Heart right ventricle (tissue), 16 donors: ENCODE measurements around the gene HDC. TPM values are rescaled to one million over a fixed set of nuclear protein-coding genes. Genes with fewer than 3 reads are reported as not detected.

Source experiments
- ATAC-seq, 8 donors: fragments of 200-7000 bp; cut with Tn5 transposase; one replicate each; pipeline ENCODE4 v1.9.1; 2020; ENCODE audit warnings: mild to moderate bottlenecking in 8 of 8, moderate library complexity in 8 of 8, moderate number of reproducible peaks in 1 of 8
- DNase-seq, 2 donors: peaks; one replicate each; pipeline ENCODE4 v3.0.0-alpha.2; 2020
- H3K27ac ChIP-seq, 10 donors: fragments of 200-600 bp; sonication (generic) in 2 of 10; one replicate each; pipeline versions ENCODE4 v1.5.0 to v1.8.0; 2020 to 2022; ENCODE audit warnings: mild to moderate bottlenecking in 3 of 10
- H3K27me3 ChIP-seq, 7 donors: fragments of 200-600 bp; one replicate each; pipeline ENCODE4 v1.8.0; 2021 to 2022; ENCODE audit warnings: mild to moderate bottlenecking in 2 of 7
- H3K36me3 ChIP-seq, 9 donors: fragments of 200-600 bp; sonication (generic) in 1 of 9; one replicate each; pipeline versions ENCODE4 v1.5.0 to v1.8.0; 2020 to 2022; ENCODE audit warnings: mild to moderate bottlenecking in 2 of 9
- H3K4me1 ChIP-seq, 9 donors: fragments of 200-600 bp; sonication (generic) in 1 of 9; one replicate each; pipeline versions ENCODE4 v1.5.0 to v1.8.0; 2020 to 2022; ENCODE audit warnings: mild to moderate bottlenecking in 4 of 9
- H3K4me3 ChIP-seq, 10 donors: fragments of 200-600 bp; sonication (generic) in 2 of 10; one replicate each; pipeline versions ENCODE4 v1.5.0 to v1.8.0; 2020 to 2022; ENCODE audit warnings: mild to moderate bottlenecking in 7 of 10, moderate library complexity in 2 of 10
- H3K9me3 ChIP-seq, 11 donors: fragments of 200-600 bp in 10 of 11; sonication (generic) in 2 of 11; one replicate each; pipeline versions ENCODE4 v1.5.0 to v1.8.0; 2013 to 2022; ENCODE audit warnings: mild to moderate bottlenecking in 2 of 11, control low read depth in 1 of 11, moderate library complexity in 1 of 11
- CTCF ChIP-seq, 9 donors: fragments of 200-600 bp; sonication (generic) in 2 of 9; IDR thresholded peaks; one replicate each; pipeline versions ENCODE4 v1.5.0 to v1.8.0; 2021 to 2022; ENCODE audit warnings: antibody characterized with exemption in 9 of 9, mild to moderate bottlenecking in 5 of 9, moderate library complexity in 1 of 9
- WGBS, 2 donors: extraction: QIAGEN DNeasy Blood & Tissue Kit; methylation state at CpG; one replicate each; pipeline ENCODE4 v1.1.7; 2013; ENCODE audit warnings: inconsistent platforms in 1 of 2; 5-methylcytosine and 5-hydroxymethylcytosine counted together
- intact Hi-C, 10 donors: fragments of 100-400 bp; cut with DNase I; formaldehyde crosslinking; loops; one replicate each; pipeline versions ENCODE4 v1.11.1 to v1.14.2; 2022
- polyA plus RNA-seq, 2 donors: library from polyadenylated mRNA; stranded (reverse); fragments of 200-250 nt; gene quantifications; one replicate each; pipeline ENCODE4 v1.2.3, GENCODE V29; 2013
- total RNA-seq, 10 donors: library from RNA; stranded (reverse); fragmentation: NEBNext Ultra II Directional in 3 of 10; extraction: Animal tissue kit (Norgen Biotek cat#: 25700) in 3 of 10; gene quantifications; one replicate each; pipeline versions ENCODE4 v1.2.1 to v1.2.4, GENCODE V29; 2021 to 2023
- donor health status: Arrhythmogenic right ventricular cardiomyopathy.
- donor health status: ischemic (EF 13 %, LVEDD 7.1; RV severe dilation, severe dysfunction).
- donor health status: healthy with polysubstance abuse.
- donor health status: DM: no; HTN: yes; CAD: no.
- donor health status: DM: no; HTN: no; CAD: no.
- donor health status: ischemic (EF 25% LVEDD 6.9; RV normal size, moderate dysfunction).
- donor health status: ischemic (EF 25% LVEDD 5.7; RV mildly dilated, moderate dysfunction).
- donor health status: healthy.
- donor health status: DM: yes; HTN: yes; CAD: no.
- donor health status: Ischemic cardiomyopathy.
- donor health status: ischemic (EF 35%, LVEDD 5.7; RV mildly dilated, moderate dysfunction).
- donor health status: nonischemic (EF 11% LVEDD 7.7; RV severe dilation, severe dysfunction).
- donor health status: DM: yes; HTN: yes; CAD: no.
- donor health status: PGD.
- donor health status: ischemic (EF 29% LVEDD 5.4; RV normal size, mild dysfunction).
- donor health status: nonischemic (EF 23%, LVEDD 6.1; RV moderate dilation, normal function).

Gene HDC
- total and polyA plus RNA-seq, 12 donors: 0.16 to 1.9 (median 0.53) TPM; not detected in 2

- Histone ChIP-seq H3K4me1 (peaks cover 0 to 21% (median 0%) of the 10 kb centered on the region in 9 donors), H3K9me3 (no peaks in the 10 kb centered on the region), H3K27ac (peak overlapping the region in 1 of 10 donors; percentile 57), H3K4me3 (no peak overlapping the region), H3K36me3 (no peaks in the 10 kb centered on the region), H3K27me3 (peaks cover 0 to 4% (median 0%) of the 10 kb centered on the region in 7 donors)
- no peak for TF ChIP-seq CTCF (IDR thresholded peaks at IDR 0.05)
- DNase-seq (no peak), ATAC-seq (peak in 5 of 8 donors; percentile 39 to 67 (median 48))
- WGBS, 2 donors: 85 to 90% methylated on average over 14 of the region's 14 CpGs
- intact Hi-C loops: no loop called here
Measured at GRCh38 chr15:50247819-50248655, 17.5 kb downstream of the HDC start.

- DNase-seq (no peak), ATAC-seq (no peak)
- intact Hi-C loops: no loop called here
- Histone ChIP-seq H3K4me3 (no peak overlapping the region), H3K9me3 (no peaks in the 10 kb centered on the region), H3K27ac (no peak overlapping the region), H3K4me1 (peaks cover 0 to 21% (median 0%) of the 10 kb centered on the region in 9 donors), H3K27me3 (peaks cover 0 to 4% (median 0%) of the 10 kb centered on the region in 7 donors), H3K36me3 (no peaks in the 10 kb centered on the region)
- 88 to 89% methylated on average over 2 of the region's 2 CpGs for WGBS, 2 donors
- no peak for TF ChIP-seq CTCF (IDR thresholded peaks at IDR 0.05)
Measured at GRCh38 chr15:50246631-50247030, 18.9 kb downstream of the HDC start.

- Histone ChIP-seq H3K36me3 (no peaks in the 10 kb centered on the region), H3K4me1 (peaks cover 0 to 21% (median 0%) of the 10 kb centered on the region in 9 donors), H3K4me3 (no peak overlapping the region), H3K9me3 (no peaks in the 10 kb centered on the region), H3K27ac (no peak overlapping the region), H3K27me3 (no peaks in the 10 kb centered on the region)
- TF ChIP-seq CTCF (IDR thresholded peaks at IDR 0.05): no peak
- no peak for DNase-seq
- ATAC-seq: no peak
- intact Hi-C loops: no loop called here
- 89 to 96% methylated on average over 2 of the region's 2 CpGs for WGBS, 2 donors
Measured at GRCh38 chr15:50244959-50245624, 20.4 kb downstream of the HDC start.

- H3K27ac ChIP-seq: no peak overlapping the region
- no peaks in the 10 kb centered on the region for H3K9me3 ChIP-seq
- TF ChIP-seq CTCF (IDR thresholded peaks at IDR 0.05): no peak
- intact Hi-C loops: no loop called here
- DNase-seq: no peak
- H3K36me3 ChIP-seq: no peaks in the 10 kb centered on the region
- H3K4me1 ChIP-seq: peaks cover 0 to 20% (median 0%) of the 10 kb centered on the region in 9 donors
- H3K4me3 ChIP-seq: no peak overlapping the region
- 96 to 98% methylated on average over 1 of the region's 1 CpG for WGBS, 2 donors
- H3K27me3 ChIP-seq: no peaks in the 10 kb centered on the region
- ATAC-seq: no peak
Measured at GRCh38 chr15:50244153-50244552, 21.4 kb downstream of the HDC start.
